HepG2 (cell line): ENCODE data around the gene SLC38A1. TPM values are rescaled to one million over a fixed set of nuclear protein-coding genes. Genes with fewer than 3 reads are reported as not detected.

Experiments used
- ATF6 ChIP-seq: sonication (generic); formaldehyde crosslinking; conservative IDR thresholded peaks from 2 replicates; pipeline ENCODE4 v1.4.0; 2020; ENCODE audit warnings: missing genetic modification reagents
- CENPX ChIP-seq: sonication (generic); formaldehyde crosslinking; IDR thresholded peaks from 2 replicates; pipeline ENCODE4 v1.9.0; 2021; ENCODE audit warnings: mild to moderate bottlenecking, missing genetic modification reagents, moderate library complexity
- CTCF ChIP-seq: sonication (generic); formaldehyde crosslinking; IDR thresholded peaks from 2 replicates; pipeline ENCODE4 v1.5.0; 2020; ENCODE audit warnings: mild to moderate bottlenecking, missing genetic modification reagents, moderate library complexity
- FOSL1 ChIP-seq: sonication (generic); formaldehyde crosslinking; IDR thresholded peaks from 2 replicates; pipeline ENCODE4 v1.9.0; 2021; ENCODE audit warnings: missing genetic modification reagents, borderline replicate concordance
- KDM6A ChIP-seq: IDR thresholded peaks from 2 replicates; pipeline ENCODE4 v1.6.1; 2016; ENCODE audit warnings: low read depth
- MAFF ChIP-seq: IDR thresholded peaks from 2 replicates; pipeline ENCODE4 v1.6.1; 2011; ENCODE audit warnings: low read depth, low read length, improper control_type of control experiment
- MTF1 ChIP-seq: sonication (generic); formaldehyde crosslinking; IDR thresholded peaks from 2 replicates; pipeline ENCODE4 v1.5.0; 2020; ENCODE audit warnings: missing genetic modification reagents
- POLR2A ChIP-seq, 2 experiments: IDR thresholded peaks; 2 replicates each; pipeline ENCODE4 v1.6.1; 2011; ENCODE audit warnings: low read depth in 2 of 2, low read length in 2 of 2, mild to moderate bottlenecking in 1 of 2, moderate library complexity in 1 of 2; ENCODE audit not compliant: insufficient read depth in 1 of 2
- RARA ChIP-seq: IDR thresholded peaks from 2 replicates; pipeline ENCODE4 v1.6.1; 2016; ENCODE audit warnings: missing genetic modification reagents, missing compliant biosample characterization
- RBFOX2 ChIP-seq: fragments of 200-400 bp; formaldehyde crosslinking; IDR thresholded peaks from 2 replicates; pipeline ENCODE4 v1.6.1; 2017; ENCODE audit warnings: low read depth, mild to moderate bottlenecking, low read length
- RBM39 ChIP-seq: fragments of 200-400 bp; formaldehyde crosslinking; IDR thresholded peaks from one replicate; pipeline ENCODE4 v1.6.1; 2018; ENCODE audit warnings: antibody characterized with exemption, mild to moderate bottlenecking, low read depth, low read length; ENCODE audit not compliant: poor library complexity, severe bottlenecking
- SIN3B ChIP-seq: fragments of 150-350 bp; IDR thresholded peaks from 2 replicates; pipeline ENCODE4 v1.6.1; 2014; ENCODE audit warnings: low read length
- SKI ChIP-seq: fragments of 450-650 bp; IDR thresholded peaks from one replicate; pipeline ENCODE4 v1.6.1; 2018; ENCODE audit warnings: mild to moderate bottlenecking; ENCODE audit not compliant: partially characterized antibody
- XRCC5 ChIP-seq: fragments of 200-400 bp; formaldehyde crosslinking; optimal IDR thresholded peaks from 2 replicates; pipeline ENCODE3; 2017; ENCODE audit warnings: mild to moderate bottlenecking, low read length
- ZBTB20 ChIP-seq: sonication (generic); formaldehyde crosslinking; IDR thresholded peaks from 2 replicates; pipeline ENCODE4 v1.8.1; 2023; ENCODE audit warnings: missing genetic modification reagents, low read depth, mild to moderate bottlenecking, borderline replicate concordance
- ZMAT3 ChIP-seq: sonication (generic); formaldehyde crosslinking; conservative IDR thresholded peaks from 2 replicates; pipeline ENCODE4 v1.7.0; 2021; ENCODE audit warnings: missing genetic modification reagents
- ZNF225 ChIP-seq: sonication (generic); formaldehyde crosslinking; IDR thresholded peaks from 2 replicates; pipeline ENCODE4 v1.4.0; 2020; ENCODE audit warnings: mild to moderate bottlenecking, missing genetic modification reagents
- ZNF350 ChIP-seq: sonication (generic); formaldehyde crosslinking; IDR thresholded peaks from 2 replicates; pipeline ENCODE4 v1.4.0; 2020; ENCODE audit warnings: mild to moderate bottlenecking, low read depth, missing genetic modification reagents, borderline replicate concordance
- ZNF543 ChIP-seq: sonication (generic); formaldehyde crosslinking; IDR thresholded peaks from 2 replicates; pipeline ENCODE4 v1.4.0; 2020; ENCODE audit warnings: mild to moderate bottlenecking, missing genetic modification reagents
- ZSCAN12 ChIP-seq: sonication (generic); formaldehyde crosslinking; IDR thresholded peaks from 2 replicates; pipeline ENCODE4 v1.9.0; 2021; ENCODE audit warnings: mild to moderate bottlenecking, missing genetic modification reagents
- polyA plus RNA-seq, 8 experiments: library from polyadenylated mRNA; depleted of rRNA in 3 of 8; stranded (reverse) in 7 of 8; unstranded in 1 of 8; fragments of >200 nt; fragmentation: Illumina TruSeq in 4 of 8; extraction: Trizol in 4 of 8; gene quantifications; 2 replicates each; pipeline versions ENCODE4 v1.2.1 to v1.2.3, GENCODE V29; 2011 to 2016; ENCODE audit warnings: low read depth in 4 of 8, missing spikeins in 1 of 8, mixed read lengths in 1 of 8; ENCODE audit not compliant: insufficient read depth in 1 of 8
- total RNA-seq, 5 experiments: library from RNA; depleted of rRNA; stranded (reverse); fragments of >200 nt; fragmentation: Illumina TruSeq; extraction: Trizol; gene quantifications; 2 replicates each; pipeline ENCODE4 v1.2.3, GENCODE V29; 2016; ENCODE audit warnings: low read depth in 1 of 5
- TF ChIP-seq, protein P1 (sequence below): sonication (generic); formaldehyde crosslinking; IDR thresholded peaks from 2 replicates; pipeline ENCODE4 v1.4.0; 2020; ENCODE audit warnings: missing genetic modification reagents
- TF ChIP-seq, protein P2 (sequence below): sonication (generic); formaldehyde crosslinking; IDR thresholded peaks from 2 replicates; pipeline ENCODE4 v1.4.0; 2020; ENCODE audit warnings: missing genetic modification reagents, low read depth, mild to moderate bottlenecking, borderline replicate concordance

SLC38A1 gene
- total and polyA plus RNA-seq, 2 of the 13 experiments (the other 11 are each of a cell fraction or from before 2014, with no cell fraction given): 47.0 to 50.6 TPM

DNA sequence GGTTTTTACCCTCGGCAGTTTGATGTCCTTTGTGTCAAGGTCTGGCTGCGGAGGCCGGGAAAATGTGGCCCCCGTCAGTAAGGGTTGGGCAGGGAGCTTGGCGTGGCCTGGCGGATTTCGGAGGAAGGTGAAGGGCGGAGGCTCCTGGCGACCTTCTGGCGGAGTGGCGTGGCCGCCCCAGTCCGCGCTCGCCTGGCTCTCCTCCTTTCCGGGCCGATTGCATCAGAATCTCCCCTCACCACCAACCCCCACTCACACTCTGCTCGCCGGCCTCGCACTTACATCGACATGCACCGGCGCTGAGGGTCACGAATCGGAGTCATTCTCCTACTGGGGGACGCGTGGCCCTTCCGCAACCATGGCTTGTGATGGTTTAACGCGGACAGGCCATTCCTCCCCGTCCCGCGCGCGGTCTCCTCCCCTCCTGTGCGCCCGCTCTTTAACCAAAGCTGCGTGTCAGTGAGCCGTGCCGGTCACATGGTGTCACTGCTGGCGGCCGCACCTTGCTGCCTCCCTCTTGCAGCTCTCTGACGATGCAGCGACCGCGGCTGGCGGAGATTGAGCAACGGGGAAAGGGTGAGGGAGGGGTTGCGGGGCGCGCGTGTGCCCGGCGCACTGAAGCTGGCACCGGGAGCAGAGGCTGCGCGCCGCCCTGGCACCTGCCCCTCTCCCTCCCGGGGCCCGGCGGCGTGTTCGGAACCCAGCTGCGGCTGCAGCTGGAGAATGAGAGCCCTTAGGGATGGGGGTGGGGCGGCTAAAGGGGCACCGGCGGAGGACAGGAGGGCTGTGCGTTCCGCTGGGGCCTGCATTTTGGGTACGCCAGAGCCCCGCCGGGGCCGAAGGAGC lies at the start of gene SLC38A1 (continued):
- TF ChIP-seq, protein P1, sequence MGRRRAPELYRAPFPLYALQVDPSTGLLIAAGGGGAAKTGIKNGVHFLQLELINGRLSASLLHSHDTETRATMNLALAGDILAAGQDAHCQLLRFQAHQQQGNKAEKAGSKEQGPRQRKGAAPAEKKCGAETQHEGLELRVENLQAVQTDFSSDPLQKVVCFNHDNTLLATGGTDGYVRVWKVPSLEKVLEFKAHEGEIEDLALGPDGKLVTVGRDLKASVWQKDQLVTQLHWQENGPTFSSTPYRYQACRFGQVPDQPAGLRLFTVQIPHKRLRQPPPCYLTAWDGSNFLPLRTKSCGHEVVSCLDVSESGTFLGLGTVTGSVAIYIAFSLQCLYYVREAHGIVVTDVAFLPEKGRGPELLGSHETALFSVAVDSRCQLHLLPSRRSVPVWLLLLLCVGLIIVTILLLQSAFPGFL (CRISPR knock-in tag): 0 out of 2 replicates have a peak, but pooled peaks have one; percentile 40
- TF ChIP-seq RBFOX2: peak; percentile 94
- TF ChIP-seq ZSCAN12 (CRISPR knock-in tag): peak; percentile 89; the same call in 1 of the 2 replicates
- no peak for TF ChIP-seq ATF6 (CRISPR knock-in tag)
- peak; percentile 93 for TF ChIP-seq ZNF543 (CRISPR knock-in tag)
- TF ChIP-seq CENPX (CRISPR knock-in tag): no peak
- no peak for TF ChIP-seq FOSL1
- peak; percentile 54 for TF ChIP-seq CTCF (CRISPR knock-in tag)
- TF ChIP-seq RBM39: peak; percentile 77
- peak; percentile 96 for TF ChIP-seq ZMAT3 (CRISPR knock-in tag)
- TF ChIP-seq MTF1 (CRISPR knock-in tag): peak; percentile 86
- TF ChIP-seq POLR2A (IDR thresholded peaks at IDR 0.05; ENCODE audit: insufficient read depth in 1 of 2, low read depth in 2 of 2, low read length in 2 of 2): peak; percentile 74 to 84
- peak; percentile 95; the same call in 1 of the 2 replicates for TF ChIP-seq ZNF225 (CRISPR knock-in tag)
- peak; percentile 93 for TF ChIP-seq ZNF350
- TF ChIP-seq XRCC5: no peak
- peak; percentile 35; the same call in 1 of the 2 replicates for TF ChIP-seq SIN3B
- TF ChIP-seq KDM6A (CRISPR knock-in tag): no peak
- TF ChIP-seq MAFF: no peak
- TF ChIP-seq ZBTB20 (CRISPR knock-in tag): peak; percentile 93; the same call in 1 of the 2 replicates
- TF ChIP-seq, protein P2, sequence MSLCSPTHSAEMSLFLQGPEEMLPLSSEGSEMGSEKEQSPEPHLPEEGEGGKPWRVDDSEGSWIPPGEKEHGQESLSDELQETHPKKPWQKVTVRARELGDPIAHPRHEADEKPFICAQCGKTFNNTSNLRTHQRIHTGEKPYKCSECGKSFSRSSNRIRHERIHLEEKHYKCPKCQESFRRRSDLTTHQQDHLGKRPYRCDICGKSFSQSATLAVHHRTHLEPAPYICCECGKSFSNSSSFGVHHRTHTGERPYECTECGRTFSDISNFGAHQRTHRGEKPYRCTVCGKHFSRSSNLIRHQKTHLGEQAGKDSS (CRISPR knock-in tag): peak; percentile 83
- no peak for TF ChIP-seq SKI
- TF ChIP-seq RARA (CRISPR knock-in tag): no peak; the same call in 1 of the 2 replicates
